H1 (cell line): ENCODE data around the gene MBD3L1. TPM values are rescaled to one million over a fixed set of nuclear protein-coding genes. Genes with fewer than 3 reads are reported as not detected.

Source experiments
- CTCF ChIA-PET: fragments of 300-600 bp; sonication (Branson Sonifier 250); formaldehyde crosslinking; loops from one replicate; lab custom pipeline; 2021; ENCODE audit not compliant: partially characterized antibody; lab: Charles Lee
- POLR2A ChIA-PET: fragments of 300-600 bp; sonication (Branson Sonifier 250); formaldehyde crosslinking; loops from one replicate; lab custom pipeline; 2021; ENCODE audit warnings: inconsistent platforms; ENCODE audit not compliant: partially characterized antibody; lab: Charles Lee
- DNase-seq, 2 experiments: peaks; one replicate each; pipeline versions ENCODE4 v3.0.0 to v3.0.0-alpha.2; 2010 to 2022; ENCODE audit warnings: low spot score in 2 of 2, low read depth in 1 of 2, mixed read lengths in 1 of 2
- FAIRE-seq: peaks from 2 replicates; lab custom pipeline; 2011; peaks lifted over from hg19 to GRCh38; lab: Jason Lieb, UNC
- H2AFZ ChIP-seq: 2 replicates; pipeline ENCODE4 v1.8.1; 2012; ENCODE audit warnings: low read length, inconsistent platforms
- H2AK5ac ChIP-seq: 2 replicates; pipeline ENCODE4 v1.6.1; 2013; ENCODE audit warnings: low read depth, low read length
- H2BK120ac ChIP-seq: replicated peaks from 2 replicates; pipeline ENCODE3; 2013; ENCODE audit warnings: low read depth, low read length, inconsistent platforms
- H2BK12ac ChIP-seq: 2 replicates; pipeline ENCODE4 v1.6.1; 2013; ENCODE audit warnings: low read depth, low read length
- H2BK15ac ChIP-seq: 2 replicates; pipeline ENCODE4 v1.6.1; 2013; ENCODE audit warnings: low read length
- H2BK20ac ChIP-seq: 2 replicates; pipeline ENCODE4 v1.6.1; 2013; ENCODE audit warnings: low read length
- H2BK5ac ChIP-seq: 2 replicates; pipeline ENCODE4 v1.6.1; 2013; ENCODE audit warnings: low read depth, low read length
- H3K14ac ChIP-seq: 2 replicates; pipeline ENCODE4 v1.6.1; 2013; ENCODE audit warnings: inconsistent platforms; ENCODE audit not compliant: insufficient read length
- H3K18ac ChIP-seq: 2 replicates; pipeline ENCODE4 v1.6.1; 2013; ENCODE audit warnings: low read length; ENCODE audit errors: extremely low read depth
- H3K23ac ChIP-seq: 2 replicates; pipeline ENCODE4 v1.6.1; 2013; ENCODE audit warnings: inconsistent platforms; ENCODE audit not compliant: insufficient read length
- H3K23me2 ChIP-seq: 2 replicates; pipeline ENCODE4 v1.6.1; 2013; ENCODE audit warnings: low read depth, low read length
- H3K27ac ChIP-seq: 2 replicates; pipeline ENCODE4 v1.6.1; 2011; ENCODE audit warnings: low read depth, low read length, inconsistent platforms
- H3K27me3 ChIP-seq, 4 experiments: replicated peaks in 1 of 4; 1 replicate in 1 of 4; 2 replicates in 3 of 4; pipeline versions ENCODE4 v1.6.1 to v1.8.1; 2011 to 2013; ENCODE audit warnings: low read length in 3 of 4, mild to moderate bottlenecking in 3 of 4, inconsistent platforms in 2 of 4, mixed read lengths in 2 of 4, moderate library complexity in 1 of 4; ENCODE audit not compliant: control insufficient read depth in 3 of 4, insufficient read depth in 3 of 4; ENCODE audit errors: extremely low read depth in 1 of 4
- H3K36me3 ChIP-seq, 4 experiments: 2 replicates each; pipeline versions ENCODE4 v1.6.1 to v1.8.1; 2011 to 2013; ENCODE audit warnings: mild to moderate bottlenecking in 4 of 4, low read length in 3 of 4, moderate library complexity in 2 of 4, control low read depth in 1 of 4, inconsistent platforms in 1 of 4; ENCODE audit not compliant: insufficient read depth in 4 of 4, control insufficient read depth in 2 of 4
- H3K4ac ChIP-seq: replicated peaks from 2 replicates; pipeline ENCODE3; 2013; ENCODE audit warnings: low read length, low read depth, mixed read lengths, inconsistent platforms; ENCODE audit not compliant: insufficient read length
- H3K4me1 ChIP-seq, 4 experiments: replicated peaks in 1 of 4; 1 replicate in 1 of 4; 2 replicates in 3 of 4; pipeline versions ENCODE4 v1.6.1 to v1.8.1; 2011 to 2013; ENCODE audit warnings: low read length in 3 of 4, inconsistent platforms in 2 of 4, mixed read lengths in 1 of 4; ENCODE audit not compliant: insufficient read depth in 4 of 4, control insufficient read depth in 3 of 4
- H3K4me2 ChIP-seq, 2 experiments: 2 replicates each; pipeline versions ENCODE4 v1.6.1 to v1.8.1; 2011 to 2013; ENCODE audit warnings: low read depth in 2 of 2, low read length in 2 of 2, control low read depth in 1 of 2, inconsistent platforms in 1 of 2, mild to moderate bottlenecking in 1 of 2; ENCODE audit not compliant: insufficient read depth in 1 of 2
- H3K4me3 ChIP-seq, 4 experiments: fragments of 200-600, 300-600 bp in 1 of 4; sonication (generic), shearing (Covaris generic), sonication (Bioruptor Twin) in 1 of 4; 2 replicates each; pipeline versions ENCODE4 v1.5.1 to v1.8.1; 2011 to 2016; ENCODE audit warnings: low read length in 4 of 4, low read depth in 3 of 4, control low read depth in 2 of 4, inconsistent platforms in 2 of 4, mild to moderate bottlenecking in 2 of 4, mixed read lengths in 1 of 4, moderate library complexity in 1 of 4; ENCODE audit not compliant: insufficient read depth in 2 of 4; ENCODE audit errors: extremely low read depth in 1 of 4
- H3K56ac ChIP-seq: replicated peaks from 2 replicates; pipeline ENCODE3; 2013; ENCODE audit warnings: low read depth, mild to moderate bottlenecking, mixed read lengths, low read length, inconsistent platforms; ENCODE audit not compliant: insufficient read length
- H3K79me1 ChIP-seq: 2 replicates; pipeline ENCODE4 v1.6.1; 2013; ENCODE audit warnings: low read depth, low read length, control low read depth
- H3K79me2 ChIP-seq, 2 experiments: 2 replicates each; pipeline versions ENCODE4 v1.6.1 to v1.8.1; 2012 to 2013; ENCODE audit warnings: low read length in 2 of 2, mild to moderate bottlenecking in 2 of 2, inconsistent platforms in 1 of 2; ENCODE audit not compliant: insufficient read depth in 2 of 2, control insufficient read depth in 1 of 2
- H3K9ac ChIP-seq, 4 experiments: replicated peaks in 1 of 4; 1 replicate in 1 of 4; 2 replicates in 3 of 4; pipeline versions ENCODE4 v1.6.1 to v1.8.1; 2011 to 2013; ENCODE audit warnings: low read depth in 3 of 4, low read length in 3 of 4, control low read depth in 2 of 4, mild to moderate bottlenecking in 2 of 4, moderate library complexity in 2 of 4, inconsistent platforms in 1 of 4; ENCODE audit errors: extremely low read depth in 1 of 4
- H3K9me3 ChIP-seq, 2 experiments: 2 replicates each; pipeline versions ENCODE4 v1.6.1 to v1.8.1; 2012 to 2013; ENCODE audit warnings: mild to moderate bottlenecking in 2 of 2, moderate library complexity in 2 of 2, control low read depth in 1 of 2, inconsistent platforms in 1 of 2, low read depth in 1 of 2, low read length in 1 of 2, mixed read lengths in 1 of 2; ENCODE audit not compliant: insufficient read depth in 2 of 2
- H4K20me1 ChIP-seq, 2 experiments: replicated peaks in 1 of 2; 2 replicates each; pipeline versions ENCODE3 to v1.8.1; 2011 to 2013; ENCODE audit warnings: inconsistent platforms in 2 of 2, low read length in 2 of 2, mild to moderate bottlenecking in 1 of 2; ENCODE audit not compliant: insufficient read depth in 2 of 2, control insufficient read depth in 1 of 2
- H4K5ac ChIP-seq: 2 replicates; pipeline ENCODE4 v1.6.1; 2013; ENCODE audit warnings: low read length, low read depth, mixed read lengths, inconsistent platforms; ENCODE audit not compliant: insufficient read length
- H4K8ac ChIP-seq: 2 replicates; pipeline ENCODE4 v1.8.0; 2013; ENCODE audit warnings: mild to moderate bottlenecking, moderate library complexity, low read length, inconsistent platforms; ENCODE audit not compliant: insufficient read depth; ENCODE audit errors: extremely low read depth
- H4K91ac ChIP-seq: replicated peaks from 2 replicates; pipeline ENCODE3; 2013; ENCODE audit warnings: low read length, mixed read lengths, inconsistent platforms; ENCODE audit not compliant: insufficient read length
- ASH2L ChIP-seq: fragments of 200-600, 300-600 bp; sonication (generic); IDR thresholded peaks from one replicate; pipeline ENCODE4 v1.7.1; 2017; ENCODE audit warnings: low read length
- CEBPB ChIP-seq: IDR thresholded peaks from 2 replicates; pipeline ENCODE4 v1.6.1; 2012; ENCODE audit warnings: low read depth, low read length
- SIRT6 ChIP-seq: IDR thresholded peaks from one replicate; pipeline ENCODE4 v1.7.1; 2012; ENCODE audit warnings: low read length, inconsistent platforms
- WGBS, 2 experiments: shearing (Covaris generic) in 1 of 2; methylation state at CpG; one replicate each; pipeline versions ENCODE4 v1.1.6 to v1.1.7; 2013 to 2015; ENCODE audit warnings: low lambda C conversion rate in 2 of 2, mixed read lengths in 2 of 2, inconsistent platforms in 1 of 2, low coverage in 1 of 2, missing lambda C conversion rate in 1 of 2; ENCODE audit not compliant: insufficient replicate concordance in 2 of 2, insufficient coverage in 1 of 2, insufficient read length in 1 of 2; ENCODE audit errors: extremely low coverage in 1 of 2, missing lambda C conversion rate in 1 of 2; 5-methylcytosine and 5-hydroxymethylcytosine counted together
- polyA plus RNA-seq, 7 experiments: library from polyadenylated mRNA; depleted of rRNA in 3 of 7; stranded (reverse) in 5 of 7; unstranded in 2 of 7; fragments of >200 nt in 5 of 7; fragments of 200-250 nt in 2 of 7; gene quantifications; 1 replicate in 5 of 7; 2 replicates in 1 of 7; 4 replicates in 1 of 7; pipeline versions ENCODE4 v1.2.1 to v1.2.3, GENCODE V29; 2011 to 2013; ENCODE audit warnings: missing spikeins in 2 of 7, mixed read lengths in 2 of 7
- total RNA-seq: library from RNA; stranded (reverse); fragmentation: NEBNext Ultra II Directional; extraction: Animal tissue kit (Norgen Biotek cat#: 25700); gene quantifications from 2 replicates; pipeline ENCODE4 v1.2.1, GENCODE V29; 2021

Gene MBD3L1
- total and polyA plus RNA-seq, 2 of the 8 experiments (the other 6 are each of a cell fraction or from before 2014, with no cell fraction given), result not detected

- WGBS, 2 experiments, result 90% methylated on average over 3 of the region's 3 CpGs; no CpG with 5 or more reads in 1 of the 2 experiments
- Histone ChIP-seq H2BK120ac (no peak overlapping the region), H3K79me1 (no peaks in the 10 kb centered on the region), H2BK5ac (no peak overlapping the region), H3K18ac (no peak overlapping the region), H2BK20ac (no peak overlapping the region), H2AK5ac (no peak overlapping the region), H2AFZ (no peak overlapping the region), H3K36me3 (peaks cover 4 to 95% (median 43%) of the 10 kb centered on the region in 4 experiments; a peak in 6 of 8 replicates), H3K23me2 (no peaks in the 10 kb centered on the region), H2BK12ac (no peak overlapping the region), H3K27ac (no peak overlapping the region), H3K56ac (no peak overlapping the region), H3K9ac (no peak overlapping the region), H3K79me2 (no peaks in the 10 kb centered on the region), H3K4me2 (no peak overlapping the region), H4K8ac (no peak overlapping the region), H3K14ac (no peak overlapping the region), H3K4me1 (no peaks in the 10 kb centered on the region), H3K4ac (no peak overlapping the region), H3K23ac (no peak overlapping the region), H2BK15ac (no peak overlapping the region), H3K4me3 (no peak overlapping the region), H4K91ac (no peak overlapping the region), H4K20me1 (no peaks in the 10 kb centered on the region), H3K27me3 (no peaks in the 10 kb centered on the region), H4K5ac (no peak overlapping the region), H3K9me3 (peaks cover 30 to 44% of the 10 kb centered on the region in 2 experiments)
- TF ChIP-seq ASH2L, result no peak
- TF ChIP-seq SIRT6, result no peak
- no peak for TF ChIP-seq CEBPB
- ChIA-PET CTCF (no interaction called here), POLR2A (no interaction called here)
- FAIRE-seq, result no peak
- DNase-seq, result no peak
Measured at GRCh38 chr19:8820234-8820633, 11.9 kb upstream of the MBD3L1 start.
